ENCODE measurements around the gene PYROXD2.
A peak's percentile ranks its signal among the peaks of the same experiment; 100 is the strongest.

Gene PYROXD2

GRCh38 chr10:98414932-98415730 lies at the start of gene PYROXD2:
TSS of gene PYROXD2 (minus strand) at chr10:98415182. CDS start at chr10:98415135, 47 bp downstream.
- DNase-seq (ENCODE audit: low spot score), result peak; percentile 98
- peak; percentile 95 for FAIRE-seq

DNA sequence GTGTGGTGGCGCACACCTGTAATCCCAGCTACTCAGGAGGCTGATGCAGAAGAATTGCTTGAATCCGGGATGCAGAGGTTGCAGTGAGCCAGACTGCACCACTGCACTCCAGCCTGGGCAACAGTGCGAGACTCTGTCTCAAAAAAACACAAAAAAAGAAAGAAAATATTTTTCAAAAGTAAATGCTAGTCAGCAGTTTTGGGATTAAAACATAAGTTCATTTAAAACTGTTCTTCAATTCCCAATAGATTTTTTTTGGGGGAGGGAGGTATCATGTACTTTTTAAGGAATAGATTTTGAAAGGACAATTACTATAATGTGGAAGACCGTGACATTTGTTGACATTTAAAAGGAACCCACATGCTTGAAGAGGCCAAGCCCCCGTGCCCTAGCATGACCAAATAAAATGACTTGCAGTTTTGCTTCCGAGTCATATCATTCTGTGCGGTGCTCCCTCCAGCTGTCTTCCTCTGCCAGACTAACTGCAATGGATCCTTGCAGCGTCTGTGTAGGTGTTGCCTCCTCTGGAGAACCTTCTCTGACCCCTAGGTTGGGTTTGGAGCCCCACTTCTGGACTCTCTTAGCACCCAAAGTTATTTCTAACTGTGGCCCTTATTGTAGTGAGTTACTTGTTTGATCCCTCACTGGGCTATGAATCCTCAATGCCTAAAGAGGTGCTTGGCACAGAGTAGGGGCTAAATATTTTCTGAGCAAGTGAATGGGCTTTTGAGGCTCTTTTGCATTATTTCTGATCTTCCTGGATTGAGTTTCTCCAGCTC lies 49.2 kb upstream of the PYROXD2 start:
- FAIRE-seq (no peak), DNase-seq (ENCODE audit: low spot score) (no peak)

DNA sequence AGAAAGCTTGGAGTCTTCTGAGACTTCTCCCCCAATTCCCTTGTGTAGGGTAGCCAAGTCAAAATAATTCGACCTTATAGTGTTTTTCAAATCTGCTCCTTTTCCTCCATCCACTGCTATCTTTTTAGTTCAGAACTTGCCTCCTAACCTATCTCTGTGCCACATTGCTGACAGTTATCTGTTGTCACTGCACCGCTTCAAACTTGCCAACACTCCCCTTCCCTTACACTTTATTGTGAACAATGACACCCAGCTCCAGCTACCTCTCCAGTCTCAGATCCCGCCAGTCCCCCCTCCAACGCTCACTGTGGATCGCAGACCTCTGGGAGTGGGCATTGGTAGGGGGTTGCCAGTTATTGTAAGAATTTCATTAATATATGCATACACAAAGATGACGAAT lies 48.0 kb upstream of the PYROXD2 start:
- DNase-seq (ENCODE audit: low spot score), result no peak
- no peak for FAIRE-seq

- DNase-seq (ENCODE audit: low spot score) (no peak), FAIRE-seq (no peak)
These were observed 46.5 kb upstream of the PYROXD2 start for GRCh38 chr10:98461500-98461842.

DNA sequence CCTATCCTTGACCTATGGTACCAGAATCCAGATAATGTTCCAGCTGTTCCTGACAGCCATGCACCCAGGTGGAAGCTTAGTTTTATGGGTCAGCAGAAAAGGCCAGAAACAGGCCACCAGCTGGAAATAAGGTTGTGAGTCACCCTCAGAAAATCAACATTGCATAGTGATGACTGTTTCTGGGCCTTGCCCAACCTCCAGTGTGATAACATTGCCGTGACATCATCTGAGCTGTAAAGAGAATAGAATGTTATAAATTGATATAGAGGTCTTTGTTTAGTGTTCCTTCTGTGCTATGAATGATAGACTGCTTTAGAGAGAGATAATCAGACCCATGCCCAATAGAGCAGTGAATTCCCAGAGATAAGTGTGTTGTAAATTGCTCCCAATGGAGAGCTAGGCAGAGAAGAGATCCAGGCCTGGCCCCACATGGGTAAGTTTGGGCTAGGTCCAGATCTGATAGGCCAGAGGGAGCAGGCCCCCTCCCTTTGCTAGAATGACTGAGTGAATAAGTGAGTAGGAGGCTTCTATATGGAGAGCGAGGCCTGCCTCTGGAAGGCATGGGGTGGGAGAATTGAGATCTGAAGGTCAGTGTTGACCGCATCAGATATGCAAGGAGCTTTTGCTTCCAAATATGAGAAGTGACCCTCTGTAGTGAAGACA lies 46.0 kb upstream of the PYROXD2 start:
- peak; percentile 87 for DNase-seq (ENCODE audit: low spot score)

GRCh38 chr10:98458809-98459784 lies 44.1 kb upstream of the PYROXD2 start:
- DNase-seq (ENCODE audit: low spot score) (no peak), FAIRE-seq (no peak)

More for the DNA sequence above, 46.0 kb upstream of the PYROXD2 start:
- FAIRE-seq, result peak; percentile 97

DNA sequence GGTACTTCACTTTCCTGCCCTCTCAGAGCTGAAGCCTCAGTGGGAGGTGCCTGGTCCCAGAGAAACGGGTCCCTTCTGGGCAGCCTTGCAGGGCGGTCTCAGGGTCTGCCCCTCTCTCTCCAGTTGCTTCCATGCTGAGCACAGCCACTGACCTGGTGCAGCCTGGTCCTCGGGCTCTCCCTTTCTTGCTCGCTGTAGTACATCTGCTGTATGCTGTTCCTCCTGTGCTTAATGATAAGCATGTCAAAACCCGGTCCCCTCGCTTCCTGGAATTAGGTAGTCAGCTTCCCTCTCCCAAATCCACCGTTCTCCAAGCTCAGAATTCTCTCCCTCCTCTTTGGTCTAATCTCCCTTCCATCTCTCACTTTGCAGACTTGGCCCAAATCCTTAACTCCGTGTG lies 42.7 kb upstream of the PYROXD2 start:
- no peak for FAIRE-seq

DNA sequence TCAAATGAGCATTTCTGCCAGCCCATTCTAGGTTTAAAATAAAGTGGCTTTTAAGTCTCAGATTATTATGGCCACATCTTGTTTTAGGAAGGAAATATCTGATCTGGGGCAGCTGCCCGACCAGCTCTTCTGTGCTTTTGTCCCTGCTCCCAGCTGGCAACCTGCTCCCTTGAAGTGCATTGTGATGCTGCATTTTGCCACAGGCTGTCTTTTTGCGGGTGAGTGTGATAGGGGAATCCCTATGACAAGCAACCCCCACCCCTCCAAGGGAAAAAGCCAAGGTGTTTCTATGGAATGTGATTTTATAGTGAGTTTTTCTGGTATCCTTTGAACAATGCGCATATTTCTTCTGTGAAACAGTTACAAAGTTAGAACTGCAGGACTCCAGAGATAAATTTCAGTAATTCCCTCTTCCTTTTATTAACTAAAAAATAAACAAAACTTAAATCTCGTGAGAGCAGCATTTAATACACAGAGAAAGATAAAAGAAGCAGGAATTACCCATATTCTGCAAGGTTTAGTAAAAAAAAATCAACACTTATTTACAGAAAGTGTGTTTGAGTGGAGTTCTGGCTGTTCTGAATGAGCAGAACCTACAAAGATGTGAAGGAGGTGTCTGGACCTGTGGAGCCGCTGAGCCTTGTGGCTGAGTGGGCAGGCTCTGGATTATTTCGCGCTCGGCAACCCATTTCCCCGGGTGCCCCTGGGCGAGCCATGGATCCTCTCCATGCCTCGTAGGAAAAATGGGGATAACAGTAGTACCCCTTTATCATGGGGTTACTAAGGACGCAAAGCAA lies 41.9 kb upstream of the PYROXD2 start:
- FAIRE-seq (no peak), DNase-seq (ENCODE audit: low spot score) (no peak)

More for the DNA sequence above, 42.7 kb upstream of the PYROXD2 start:
- no peak for DNase-seq (ENCODE audit: low spot score)

DNA sequence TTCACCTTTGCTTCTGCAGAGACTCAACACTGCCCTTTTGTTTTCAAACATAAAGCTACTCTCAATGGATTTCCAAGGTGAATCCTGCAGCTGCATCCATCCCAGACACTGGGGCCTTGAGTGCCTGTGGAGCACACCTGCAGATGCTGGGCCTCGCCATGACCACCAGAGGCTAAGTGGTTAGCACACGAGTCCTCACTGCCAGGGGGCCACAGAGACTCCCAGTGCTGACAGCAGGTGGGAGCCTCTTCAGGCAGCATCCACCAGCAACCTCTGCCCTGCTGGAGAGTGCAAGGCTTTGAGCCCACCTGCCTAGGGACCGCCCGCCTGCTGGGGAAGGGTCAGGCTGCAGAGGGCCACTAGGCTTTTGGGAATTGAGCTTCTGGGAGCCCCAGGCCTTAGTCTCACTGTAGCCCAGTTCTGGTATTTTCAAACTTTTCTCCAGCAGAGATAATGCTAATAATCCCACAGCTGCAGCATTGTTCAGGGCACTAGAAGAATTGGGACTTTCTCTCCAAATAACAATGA lies 41.1 kb upstream of the PYROXD2 start:
- FAIRE-seq, result no peak
- DNase-seq (ENCODE audit: low spot score), result no peak

- DNase-seq (ENCODE audit: low spot score) (no peak), FAIRE-seq (no peak)
These were observed 38.7 kb upstream of the PYROXD2 start for GRCh38 chr10:98453729-98454128.

GRCh38 chr10:98450618-98451017 lies 35.6 kb upstream of the PYROXD2 start:
- FAIRE-seq, result no peak
- no peak for DNase-seq (ENCODE audit: low spot score)

GRCh38 chr10:98449287-98449686 lies 34.3 kb upstream of the PYROXD2 start:
- DNase-seq (ENCODE audit: low spot score) (no peak), FAIRE-seq (no peak)

DNA sequence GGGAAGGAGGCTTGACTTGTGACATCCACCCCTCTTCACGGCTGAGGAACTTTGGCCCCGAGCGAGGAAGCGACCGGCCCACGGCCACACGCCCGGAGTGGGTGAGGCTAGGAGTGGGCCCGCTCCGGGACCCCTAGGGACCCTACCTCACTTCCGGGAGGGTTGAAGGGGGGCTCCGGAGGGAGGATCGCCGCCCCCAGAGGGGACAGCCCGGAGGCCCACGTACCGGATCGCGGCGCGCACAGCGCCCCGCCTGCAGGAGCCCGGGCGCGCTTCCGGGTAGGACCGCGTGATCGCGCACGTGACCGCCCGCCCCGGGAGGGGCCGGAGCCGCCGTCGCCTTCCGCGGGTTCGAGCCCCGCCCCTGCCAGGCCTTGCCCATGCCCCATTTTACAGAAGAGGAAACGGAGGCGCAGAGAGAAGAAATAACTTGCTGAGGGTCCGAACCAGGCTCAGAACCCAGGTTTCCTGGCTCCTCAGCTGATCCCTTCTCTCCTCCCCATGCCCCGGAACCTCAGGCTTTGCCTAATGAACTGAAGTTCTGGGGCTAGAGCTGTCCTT lies 31.8 kb upstream of the PYROXD2 start, which contains the start of gene HPS1:
HPS1 (minus strand) TSS at position 275 of the 561 bp plus-strand sequence. CDS start 3,695 bp downstream, outside the sequence.
- FAIRE-seq (peak; percentile 55), DNase-seq (ENCODE audit: low spot score) (peak; percentile 95)

DNA sequence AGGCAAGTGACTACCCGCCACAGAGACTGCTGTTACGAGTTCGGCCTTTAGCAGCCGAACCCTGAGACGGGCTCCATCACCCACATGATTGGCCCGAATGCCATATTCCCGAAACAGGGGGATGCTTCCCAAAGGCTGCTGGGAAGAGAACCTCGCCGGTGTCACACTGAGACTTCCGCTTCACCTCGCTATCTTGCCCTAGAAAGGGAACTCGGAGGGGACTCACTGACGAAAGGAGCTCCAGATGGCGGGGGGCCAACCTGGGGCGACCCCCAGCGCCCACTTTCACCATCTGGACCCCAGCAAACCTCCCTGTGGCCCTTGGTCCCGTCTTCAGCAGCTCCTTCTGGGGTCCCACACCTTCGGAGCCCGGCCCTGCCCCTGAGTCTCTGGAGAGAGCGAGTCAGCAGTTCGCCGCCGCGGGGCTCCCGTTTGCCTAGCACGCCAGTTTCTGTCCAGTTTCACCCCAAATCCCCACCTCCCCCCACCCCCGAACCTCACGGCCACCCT lies 31.2 kb upstream of the PYROXD2 start:
- peak; percentile 49 for DNase-seq (ENCODE audit: low spot score)
- no peak for FAIRE-seq

DNA sequence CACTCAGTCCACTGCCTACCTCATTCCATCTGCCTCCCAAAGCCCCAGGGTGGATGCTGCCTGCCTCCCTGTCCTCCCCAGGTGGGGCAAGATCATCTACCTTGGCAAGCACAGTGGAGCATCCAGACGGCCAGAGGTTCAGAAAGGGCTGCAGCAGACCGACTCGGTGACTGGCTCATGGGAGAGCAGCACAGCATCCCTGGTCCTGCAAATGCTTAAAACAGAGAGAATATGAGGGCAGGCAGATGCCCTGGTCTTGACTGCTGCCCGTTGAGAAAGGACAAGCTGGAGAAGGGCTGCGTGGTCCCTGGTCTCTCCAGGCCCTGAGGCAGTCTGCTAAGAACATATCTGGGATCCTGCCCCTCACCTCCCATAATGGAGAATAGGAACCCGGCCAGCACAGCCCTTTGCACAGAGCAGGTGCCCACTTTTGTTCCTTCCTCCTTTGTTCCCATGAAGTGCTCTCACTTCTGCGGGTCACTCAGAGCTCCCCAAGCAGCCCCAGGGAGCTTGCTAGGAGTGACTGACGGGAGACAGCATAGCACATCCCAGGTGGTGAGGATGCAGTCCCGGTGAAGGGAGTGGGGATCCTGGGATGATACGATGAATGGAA lies 30.3 kb upstream of the PYROXD2 start:
- FAIRE-seq, result no peak
- DNase-seq (ENCODE audit: low spot score), result no peak

DNA sequence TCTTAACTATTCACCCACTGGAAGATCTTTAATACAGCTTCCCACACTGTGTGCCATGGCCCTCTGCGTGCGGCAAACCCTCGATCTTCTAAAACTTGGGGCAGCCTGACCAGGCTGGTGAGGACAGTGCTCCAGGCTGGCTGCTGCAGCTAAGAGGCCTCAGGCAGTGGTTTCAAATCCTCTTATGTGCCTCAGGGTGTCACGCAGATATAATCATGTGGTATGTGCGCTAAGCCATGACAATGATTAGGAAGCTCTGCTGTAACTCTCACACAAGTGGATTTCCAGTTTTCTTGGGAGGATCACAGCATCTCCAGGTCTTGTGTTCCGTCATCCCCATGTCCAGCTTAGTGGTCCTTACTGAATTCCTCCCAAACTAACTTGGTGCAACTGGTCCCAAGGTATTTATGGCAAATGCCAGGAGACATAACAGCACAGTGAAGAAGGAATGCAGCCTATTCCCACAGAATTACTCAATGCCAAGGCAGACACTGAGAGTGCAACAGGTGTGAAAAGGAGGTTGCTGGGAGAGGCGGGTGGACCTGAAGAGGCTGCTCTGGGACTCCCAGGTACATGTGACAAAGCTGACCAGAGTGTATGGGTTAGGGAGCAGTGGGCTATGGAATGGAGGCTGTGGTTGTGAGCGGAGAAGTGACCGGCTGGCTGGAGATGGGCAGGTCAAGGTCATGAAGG lies 29.5 kb upstream of the PYROXD2 start:
- FAIRE-seq (no peak), DNase-seq (ENCODE audit: low spot score) (no peak)

DNA sequence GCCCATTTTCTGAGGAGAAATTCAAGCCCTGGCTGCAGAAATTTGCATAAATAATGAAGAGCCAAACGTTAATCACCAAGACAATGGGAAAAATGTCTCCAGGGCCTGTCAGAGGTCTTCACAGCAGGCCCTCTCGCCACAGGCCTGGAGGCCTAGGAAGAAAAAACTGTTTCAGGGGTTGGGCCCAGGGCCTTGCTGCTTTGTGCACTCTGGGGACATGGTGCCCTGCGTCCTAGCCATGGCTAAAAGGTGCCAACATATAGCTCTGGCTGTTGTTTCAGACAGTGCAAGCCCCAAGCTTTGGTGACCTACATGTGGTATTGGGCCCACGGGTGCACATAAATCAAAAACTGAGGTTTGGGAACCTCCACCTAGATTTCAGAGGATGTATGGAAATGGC lies 23.7 kb upstream of the PYROXD2 start:
- no peak for FAIRE-seq
- no peak for DNase-seq (ENCODE audit: low spot score)

DNA sequence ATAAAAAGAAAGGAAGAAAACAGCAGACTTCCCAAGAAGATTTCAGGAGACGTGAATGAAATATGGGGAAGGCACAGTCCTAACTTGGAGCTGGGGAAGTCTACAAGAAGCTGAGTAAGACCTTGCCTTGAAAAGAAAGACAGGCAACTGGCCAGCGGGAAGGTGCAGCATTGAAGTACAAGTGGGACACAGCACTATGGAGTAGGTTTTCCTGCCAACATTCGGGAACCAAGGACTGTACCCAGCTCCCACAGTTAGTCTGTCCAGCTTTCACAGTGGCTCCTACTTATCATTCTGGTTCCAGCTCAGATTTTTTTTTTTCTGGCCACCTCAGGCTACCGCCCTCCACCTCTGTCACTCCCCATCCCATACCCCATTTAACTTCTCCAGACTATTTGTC lies 21.7 kb upstream of the PYROXD2 start:
- DNase-seq (ENCODE audit: low spot score) (no peak), FAIRE-seq (no peak)
